ENCODE measurements around the gene ARMC2.

DNA sequence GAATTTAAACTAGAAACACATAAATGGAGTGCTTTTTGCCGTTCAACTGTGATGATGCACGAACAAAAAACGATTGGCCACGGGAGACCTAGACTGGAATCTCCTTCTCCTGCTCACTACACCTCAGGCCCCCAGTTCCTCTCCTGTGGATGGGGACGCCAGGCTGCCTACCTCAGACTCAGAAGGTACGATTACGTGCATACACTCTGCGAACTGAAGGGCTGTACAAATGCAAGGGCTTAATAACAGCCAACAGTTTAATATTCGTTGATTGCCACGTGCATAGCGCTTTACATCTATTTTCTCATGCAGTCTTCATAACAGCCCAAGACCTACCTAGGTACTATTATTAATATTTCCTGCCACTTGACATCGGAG lies 495 bp upstream of the ARMC2 start:
- TF ChIP-seq, protein P1, sequence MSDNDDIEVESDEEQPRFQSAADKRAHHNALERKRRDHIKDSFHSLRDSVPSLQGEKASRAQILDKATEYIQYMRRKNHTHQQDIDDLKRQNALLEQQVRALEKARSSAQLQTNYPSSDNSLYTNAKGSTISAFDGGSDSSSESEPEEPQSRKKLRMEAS (IDR thresholded peaks at IDR 0.05; ENCODE audit: low read depth), result no peak
- TF ChIP-seq, protein P2, sequence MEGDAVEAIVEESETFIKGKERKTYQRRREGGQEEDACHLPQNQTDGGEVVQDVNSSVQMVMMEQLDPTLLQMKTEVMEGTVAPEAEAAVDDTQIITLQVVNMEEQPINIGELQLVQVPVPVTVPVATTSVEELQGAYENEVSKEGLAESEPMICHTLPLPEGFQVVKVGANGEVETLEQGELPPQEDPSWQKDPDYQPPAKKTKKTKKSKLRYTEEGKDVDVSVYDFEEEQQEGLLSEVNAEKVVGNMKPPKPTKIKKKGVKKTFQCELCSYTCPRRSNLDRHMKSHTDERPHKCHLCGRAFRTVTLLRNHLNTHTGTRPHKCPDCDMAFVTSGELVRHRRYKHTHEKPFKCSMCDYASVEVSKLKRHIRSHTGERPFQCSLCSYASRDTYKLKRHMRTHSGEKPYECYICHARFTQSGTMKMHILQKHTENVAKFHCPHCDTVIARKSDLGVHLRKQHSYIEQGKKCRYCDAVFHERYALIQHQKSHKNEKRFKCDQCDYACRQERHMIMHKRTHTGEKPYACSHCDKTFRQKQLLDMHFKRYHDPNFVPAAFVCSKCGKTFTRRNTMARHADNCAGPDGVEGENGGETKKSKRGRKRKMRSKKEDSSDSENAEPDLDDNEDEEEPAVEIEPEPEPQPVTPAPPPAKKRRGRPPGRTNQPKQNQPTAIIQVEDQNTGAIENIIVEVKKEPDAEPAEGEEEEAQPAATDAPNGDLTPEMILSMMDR (IDR thresholded peaks at IDR 0.05), result no peak
- TF ChIP-seq EZH2phosphoT487 (IDR thresholded peaks at IDR 0.05; ENCODE audit: borderline replicate concordance, low read depth) (no peak), NFIC (IDR thresholded peaks at IDR 0.05; ENCODE audit: borderline replicate concordance) (no peak), GABPA (IDR thresholded peaks at IDR 0.05; ENCODE audit: low read depth) (no peak), JUND (IDR thresholded peaks at IDR 0.05) (no peak), YY1 (IDR thresholded peaks at IDR 0.05; ENCODE audit: low read depth) (no peak), FOXM1 (IDR thresholded peaks at IDR 0.05; ENCODE audit: low read depth) (no peak), SIN3A (IDR thresholded peaks at IDR 0.05; ENCODE audit: borderline replicate concordance, low read depth, low read length) (no peak), POLR2AphosphoS5 (IDR thresholded peaks at IDR 0.05; ENCODE audit: low read depth, low read length) (no peak), CHD2 (IDR thresholded peaks at IDR 0.05; ENCODE audit: low read length, partially characterized antibody) (no peak), EP300 (IDR thresholded peaks at IDR 0.05; ENCODE audit: borderline replicate concordance in 1 of 2, low read depth in 1 of 2, low read length in 1 of 2) (no peak)
- TF ChIP-seq, protein P3, sequence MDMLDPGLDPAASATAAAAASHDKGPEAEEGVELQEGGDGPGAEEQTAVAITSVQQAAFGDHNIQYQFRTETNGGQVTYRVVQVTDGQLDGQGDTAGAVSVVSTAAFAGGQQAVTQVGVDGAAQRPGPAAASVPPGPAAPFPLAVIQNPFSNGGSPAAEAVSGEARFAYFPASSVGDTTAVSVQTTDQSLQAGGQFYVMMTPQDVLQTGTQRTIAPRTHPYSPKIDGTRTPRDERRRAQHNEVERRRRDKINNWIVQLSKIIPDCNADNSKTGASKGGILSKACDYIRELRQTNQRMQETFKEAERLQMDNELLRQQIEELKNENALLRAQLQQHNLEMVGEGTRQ (IDR thresholded peaks at IDR 0.05; ENCODE audit: borderline replicate concordance, low read depth, low read length), result no peak
